ENCODE data around the gene LAMC1.

The LAMC1 gene

DNA sequence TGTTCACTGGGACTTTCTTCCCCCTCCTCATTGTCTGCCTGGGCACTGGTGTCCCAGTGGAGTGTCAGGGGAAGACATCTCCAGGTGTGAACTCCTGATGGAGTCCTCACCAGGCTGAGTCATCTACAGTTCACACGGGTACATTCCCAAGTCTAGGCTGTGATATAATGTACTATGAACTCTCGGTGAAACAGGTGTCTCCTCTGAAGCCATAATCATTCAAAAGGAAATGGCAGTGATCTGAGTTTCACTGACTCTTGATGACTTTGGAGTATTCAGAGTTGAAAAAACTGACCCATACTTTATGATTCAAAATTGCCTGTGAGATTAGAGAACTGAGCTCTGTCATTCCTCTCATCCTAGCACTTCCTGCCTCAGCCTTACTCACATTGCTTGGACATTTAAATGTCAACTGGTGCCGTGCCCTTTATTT is 171.9 kb downstream of the LAMC1 start:
- DNase-seq (ENCODE audit: low read depth), result no peak
- in situ Hi-C loops (cut with HindIII; ENCODE audit: low sequenced_read_pairs), result no loop called here
- H3K4me3 ChIP-seq (ENCODE audit: low read depth, low read length), result no peak overlapping the region
- TF ChIP-seq, protein P1, sequence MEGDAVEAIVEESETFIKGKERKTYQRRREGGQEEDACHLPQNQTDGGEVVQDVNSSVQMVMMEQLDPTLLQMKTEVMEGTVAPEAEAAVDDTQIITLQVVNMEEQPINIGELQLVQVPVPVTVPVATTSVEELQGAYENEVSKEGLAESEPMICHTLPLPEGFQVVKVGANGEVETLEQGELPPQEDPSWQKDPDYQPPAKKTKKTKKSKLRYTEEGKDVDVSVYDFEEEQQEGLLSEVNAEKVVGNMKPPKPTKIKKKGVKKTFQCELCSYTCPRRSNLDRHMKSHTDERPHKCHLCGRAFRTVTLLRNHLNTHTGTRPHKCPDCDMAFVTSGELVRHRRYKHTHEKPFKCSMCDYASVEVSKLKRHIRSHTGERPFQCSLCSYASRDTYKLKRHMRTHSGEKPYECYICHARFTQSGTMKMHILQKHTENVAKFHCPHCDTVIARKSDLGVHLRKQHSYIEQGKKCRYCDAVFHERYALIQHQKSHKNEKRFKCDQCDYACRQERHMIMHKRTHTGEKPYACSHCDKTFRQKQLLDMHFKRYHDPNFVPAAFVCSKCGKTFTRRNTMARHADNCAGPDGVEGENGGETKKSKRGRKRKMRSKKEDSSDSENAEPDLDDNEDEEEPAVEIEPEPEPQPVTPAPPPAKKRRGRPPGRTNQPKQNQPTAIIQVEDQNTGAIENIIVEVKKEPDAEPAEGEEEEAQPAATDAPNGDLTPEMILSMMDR (IDR thresholded peaks at IDR 0.05; ENCODE audit: low read depth, low read length, missing control alignments), result no peak

Data from astrocyte of the cerebellum (primary cell).